OCI-LY7 (cell line): ENCODE data around the gene NELFCD.

Source experiments
- CTCF ChIP-seq: fragments of 200-600 bp; sonication (generic); conservative IDR thresholded peaks from 2 replicates; pipeline ENCODE4 v1.5.1; 2014; ENCODE audit warnings: mild to moderate bottlenecking, antibody characterized with exemption, low read length, moderate library complexity, mixed read lengths
- EZH2phosphoT487 ChIP-seq: fragments of 200-600 bp; sonication (generic); IDR thresholded peaks from 2 replicates; pipeline ENCODE4 v1.6.1; 2018; ENCODE audit warnings: low read depth, borderline replicate concordance, mild to moderate bottlenecking, mixed run types, antibody characterized with exemption, low read length, moderate library complexity, mixed read lengths

- TF ChIP-seq CTCF (no peak), EZH2phosphoT487 (no peak)
Measured at GRCh38 chr20:59031564-59032022, 50.5 kb downstream of the NELFCD start.
